Skin epidermis (tissue), 12 donors: ENCODE results near the gene F8.
"Not testable (repeated sequence)": the region's sequence is repeated elsewhere in the genome, so short reads cannot be mapped to it uniquely, and the experiment has no call there.

Source experiments
- H3K27ac ChIP-seq, 21 experiments: fragments of 200-600 bp; sonication (generic) in 11 of 21; one replicate each; pipeline ENCODE4 v1.5.0; 2020; ENCODE audit warnings: mild to moderate bottlenecking in 3 of 21, inconsistent platforms in 2 of 21, moderate library complexity in 2 of 21
- H3K4me3 ChIP-seq, 7 experiments: fragments of 200-600 bp; sonication (generic) in 2 of 7; one replicate each; pipeline ENCODE4 v1.5.0; 2020; ENCODE audit warnings: inconsistent platforms in 2 of 7, mild to moderate bottlenecking in 2 of 7, moderate library complexity in 1 of 7

Gene F8

GRCh38 chrX:155046129-155046810 lies 23.7 kb upstream of the F8 start:
- Histone ChIP-seq H3K27ac (no peak overlapping the region), H3K4me3 (no peak overlapping the region)

GRCh38 chrX:155035688-155036087 lies 13.2 kb upstream of the F8 start:
- H3K27ac ChIP-seq = no peak overlapping the region
- H3K4me3 ChIP-seq = no peak overlapping the region

GRCh38 chrX:155031657-155032056 lies 9.1 kb upstream of the F8 start:
- Histone ChIP-seq H3K4me3 (no peak overlapping the region), H3K27ac (no peak overlapping the region)

GRCh38 chrX:155028877-155029291 lies 6.4 kb upstream of the F8 start:
- peak overlapping the region in 1 of 21 experiments; percentile 97 for H3K27ac ChIP-seq
- no peak overlapping the region for H3K4me3 ChIP-seq

- H3K4me3 ChIP-seq = peak overlapping the region in 4 of 7 experiments; percentile 57 to 67 (median 59)
- peak overlapping the region in 9 of 21 experiments; percentile 93 to 97 (median 96) for H3K27ac ChIP-seq
Observed at GRCh38 chrX:155028129-155028528, 5.6 kb upstream of the F8 start.

- H3K27ac ChIP-seq = peak overlapping the region; percentile 76 to 97 (median 94)
Observed at GRCh38 chrX:155027509-155028066, 5.1 kb upstream of the F8 start.

GRCh38 chrX:155026727-155027508 lies 4.4 kb upstream of the F8 start, which contains the start of gene FUNDC2:
TSS of gene FUNDC2 (plus strand) at chrX:155026844. CDS start at chrX:155026939, 95 bp downstream.
- Histone ChIP-seq H3K4me3 (peak within 1 kb of the TSS; percentile 47 to 72 (median 60)), H3K27ac (peak within 1 kb of the TSS; percentile 76 to 97 (median 94))

More at GRCh38 chrX:155027509-155028066, 5.1 kb upstream of the F8 start:
- peak overlapping the region; percentile 47 to 72 (median 60) for H3K4me3 ChIP-seq

GRCh38 chrX:155026420-155026726 lies 3.9 kb upstream of the F8 start:
- Histone ChIP-seq H3K4me3 (peak overlapping the region; percentile 47 to 72 (median 60)), H3K27ac (peak overlapping the region; percentile 30 to 97 (median 94))

- no peak overlapping the region for H3K4me3 ChIP-seq
- no peak overlapping the region for H3K27ac ChIP-seq
Observed at GRCh38 chrX:155023907-155024833, 1.6 kb upstream of the F8 start.

- no peak overlapping the region for H3K4me3 ChIP-seq
Observed at GRCh38 chrX:155020591-155020990, 1.9 kb downstream of the F8 start.

GRCh38 chrX:155009994-155010472 lies 12.5 kb downstream of the F8 start:
- no peak overlapping the region for H3K27ac ChIP-seq

More at GRCh38 chrX:155020591-155020990, 1.9 kb downstream of the F8 start:
- no peak overlapping the region for H3K27ac ChIP-seq

GRCh38 chrX:155008578-155008977 lies 13.9 kb downstream of the F8 start:
- H3K27ac ChIP-seq, H3K4me3 ChIP-seq: not testable (repeated sequence)

More at GRCh38 chrX:155009994-155010472, 12.5 kb downstream of the F8 start:
- no peak overlapping the region for H3K4me3 ChIP-seq

GRCh38 chrX:155006913-155007671 lies 15.4 kb downstream of the F8 start:
- H3K27ac ChIP-seq = not testable (repeated sequence)

GRCh38 chrX:155006379-155006778 lies 16.1 kb downstream of the F8 start:
- H3K27ac ChIP-seq, H3K4me3 ChIP-seq: not testable (repeated sequence)

More at GRCh38 chrX:155006913-155007671, 15.4 kb downstream of the F8 start:
- H3K4me3 ChIP-seq = not testable (repeated sequence)

GRCh38 chrX:155005190-155005589 lies 17.3 kb downstream of the F8 start:
- no peak overlapping the region for H3K27ac ChIP-seq

GRCh38 chrX:155001873-155002272 lies 20.6 kb downstream of the F8 start:
- no peak overlapping the region for H3K4me3 ChIP-seq
- H3K27ac ChIP-seq = no peak overlapping the region

More at GRCh38 chrX:155005190-155005589, 17.3 kb downstream of the F8 start:
- H3K4me3 ChIP-seq = no peak overlapping the region

- no peak overlapping the region for H3K27ac ChIP-seq
- no peak overlapping the region for H3K4me3 ChIP-seq
Observed at GRCh38 chrX:155000841-155001240, 21.7 kb downstream of the F8 start.

GRCh38 chrX:154998204-154998880 lies 24.2 kb downstream of the F8 start:
- no peak overlapping the region for H3K27ac ChIP-seq

More at GRCh38 chrX:154998204-154998880, 24.2 kb downstream of the F8 start:
- no peak overlapping the region for H3K4me3 ChIP-seq
